ENCODE results near the gene TMEM184B. TPM values are rescaled to one million over a fixed set of nuclear protein-coding genes. Genes with fewer than 3 reads are reported as not detected.

The TMEM184B gene
- total and polyA plus RNA-seq, 2 of the 8 experiments (the other 6 are each of a cell fraction or from before 2014, with no cell fraction given), result 41.6 to 81.0 TPM

DNA sequence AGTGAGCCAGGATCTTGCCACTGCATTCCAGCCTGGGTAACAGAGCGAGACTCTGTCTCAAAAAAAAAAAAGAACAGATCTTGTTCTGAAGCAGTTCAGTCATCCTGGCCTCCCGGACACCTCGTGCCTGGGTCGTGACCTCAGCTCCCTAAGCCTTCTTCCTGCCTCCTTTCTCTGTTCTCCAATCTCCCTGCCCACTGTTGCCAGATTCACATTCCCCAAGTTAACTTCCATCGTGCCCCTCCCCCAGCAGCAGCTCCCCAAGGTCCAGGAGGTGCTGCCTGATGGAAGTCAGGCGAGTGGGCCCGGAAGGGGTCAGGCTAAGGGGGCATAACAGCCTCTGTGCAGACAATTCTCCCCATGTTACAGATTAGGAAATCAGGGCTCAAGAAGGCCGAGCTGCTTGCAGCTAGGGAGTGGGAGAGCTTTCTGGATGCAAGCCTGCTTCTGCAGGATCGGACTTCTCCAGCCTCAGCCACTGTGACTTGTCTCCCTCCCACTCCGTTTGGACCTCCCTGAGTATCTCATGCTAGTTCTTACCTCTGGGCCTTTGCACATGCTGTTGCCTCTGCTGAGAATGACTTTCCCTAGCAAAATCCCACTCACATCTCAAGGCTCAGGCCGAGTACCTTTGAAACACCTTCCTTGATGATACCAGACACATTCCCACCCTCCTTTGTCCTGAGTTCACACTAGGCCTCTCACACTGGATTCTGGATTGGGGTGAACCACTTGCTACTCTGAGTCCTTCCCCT lies 14.3 kb upstream of the TMEM184B start:
- H2BK120ac ChIP-seq (replicated peaks; ENCODE audit: low read depth, low read length), result no peak overlapping the region
- H3K4me2 ChIP-seq (ENCODE audit: insufficient read depth in 1 of 2, low read depth in 2 of 2, low read length in 2 of 2), result no peak overlapping the region
- ChIA-PET POLR2A (ENCODE audit: partially characterized antibody) (interaction anchor here (0.6 to 10.6 kb wide), 11 partner anchors 9 to 72 kb away, joined by 3 to 81 read pairs (median 6); partner anchors contain the start of gene TMEM184B), CTCF (ENCODE audit: partially characterized antibody) (interaction anchor here (0.5 to 4.0 kb wide), 6 partner anchors 11 to 243 kb away, joined by 3 to 17 read pairs (median 4); no protein-coding TSS in a partner anchor)
- no peak overlapping the region for H3K27ac ChIP-seq (ENCODE audit: low read depth, low read length)
- H3K4ac ChIP-seq (replicated peaks; ENCODE audit: insufficient read length, low read depth, low read length), result no peak overlapping the region
- H4K20me1 ChIP-seq (replicated peaks in 1 of 2; ENCODE audit: control insufficient read depth in 1 of 2, insufficient read depth in 2 of 2, low read length in 2 of 2), result peaks cover 3 to 9% of the 10 kb centered on the region in 2 experiments
- FAIRE-seq (no peak), DNase-seq (ENCODE audit: low read depth in 1 of 2, low spot score in 2 of 2) (no peak)
- H3K9ac ChIP-seq (replicated peaks in 1 of 4; ENCODE audit: extremely low read depth in 1 of 4, low read depth in 3 of 4, low read length in 3 of 4), result peak overlapping the region in 1 of 4 experiments; percentile 12; a peak in 2 of 7 replicates
- no peak overlapping the region for H4K8ac ChIP-seq (ENCODE audit: extremely low read depth, insufficient read depth, low read length)
- no peak overlapping the region for H2BK20ac ChIP-seq (ENCODE audit: low read length)
- H3K9me3 ChIP-seq (ENCODE audit: insufficient read depth in 2 of 2, low read depth in 1 of 2, low read length in 1 of 2), result no peaks in the 10 kb centered on the region
- H3K14ac ChIP-seq (ENCODE audit: insufficient read length), result no peak overlapping the region
- H3K56ac ChIP-seq (replicated peaks; ENCODE audit: insufficient read length, low read depth, low read length), result no peak overlapping the region
- H3K23ac ChIP-seq (ENCODE audit: insufficient read length), result no peak overlapping the region
- no peaks in the 10 kb centered on the region for H3K79me2 ChIP-seq (ENCODE audit: control insufficient read depth in 1 of 2, insufficient read depth in 2 of 2, low read length in 2 of 2)
- no peak overlapping the region for H2BK12ac ChIP-seq (ENCODE audit: low read depth, low read length)
- H3K36me3 ChIP-seq (ENCODE audit: control insufficient read depth in 2 of 4, insufficient read depth in 4 of 4, low read length in 3 of 4), result peaks cover 3 to 17% (median 5%) of the 10 kb centered on the region in 4 experiments; a peak in 6 of 8 replicates
- H2BK15ac ChIP-seq (ENCODE audit: low read length), result no peak overlapping the region
- H2AK5ac ChIP-seq (ENCODE audit: low read depth, low read length), result no peak overlapping the region
- no peak overlapping the region for H2AFZ ChIP-seq (ENCODE audit: low read length)
- no peaks in the 10 kb centered on the region for H3K27me3 ChIP-seq (replicated peaks in 1 of 4; ENCODE audit: control insufficient read depth in 3 of 4, extremely low read depth in 1 of 4, insufficient read depth in 3 of 4, low read length in 3 of 4)
- H3K79me1 ChIP-seq (ENCODE audit: low read depth, low read length), result no peaks in the 10 kb centered on the region
- H3K23me2 ChIP-seq (ENCODE audit: low read depth, low read length), result 0 out of 2 replicates have a peak, but pooled peaks cover 2% of the 10 kb centered on the region
- H2BK5ac ChIP-seq (ENCODE audit: low read depth, low read length), result 0 out of 2 replicates have a peak overlapping the region, but pooled peaks have one; percentile 11
- H4K91ac ChIP-seq (replicated peaks; ENCODE audit: insufficient read length, low read length), result no peak overlapping the region
- WGBS, 2 experiments (ENCODE audit: extremely low coverage in 1 of 2, insufficient coverage in 1 of 2, insufficient read length in 1 of 2, insufficient replicate concordance in 2 of 2, low coverage in 1 of 2, low lambda C conversion rate in 2 of 2, missing lambda C conversion rate in 1 of 2), result 92% methylated on average over 11 of the region's 11 CpGs; no CpG with 5 or more reads in 1 of the 2 experiments
- H3K4me3 ChIP-seq (ENCODE audit: extremely low read depth in 1 of 4, insufficient read depth in 2 of 4, low read depth in 3 of 4, low read length in 4 of 4), result no peak overlapping the region
- H4K5ac ChIP-seq (ENCODE audit: insufficient read length, low read depth, low read length), result no peak overlapping the region
- no peak overlapping the region for H3K18ac ChIP-seq (ENCODE audit: extremely low read depth, low read length)
- peaks cover 0 to 3% (median 1%) of the 10 kb centered on the region in 4 experiments; a peak in 4 of 7 replicates for H3K4me1 ChIP-seq (replicated peaks in 1 of 4; ENCODE audit: control insufficient read depth in 3 of 4, insufficient read depth in 4 of 4, low read length in 3 of 4)
- TF ChIP-seq RXRA (IDR thresholded peaks at IDR 0.05; ENCODE audit: insufficient read depth, low read depth, low read length), result no peak
- TF ChIP-seq PHF8 (conservative IDR thresholded peaks at IDR 0.05; ENCODE audit: low read depth, low read length), result no peak
- no peak for TF ChIP-seq SP1 (IDR thresholded peaks at IDR 0.05; ENCODE audit: low read depth, low read length)
- TF ChIP-seq EP300 (IDR thresholded peaks at IDR 0.05; ENCODE audit: borderline replicate concordance in 1 of 2, low read depth in 2 of 2, low read length in 2 of 2), result no peak
- peak; percentile 55; the same call in 1 of the 2 replicates for TF ChIP-seq KDM1A (IDR thresholded peaks at IDR 0.05; ENCODE audit: borderline replicate concordance, low read length)
- TF ChIP-seq JUND (IDR thresholded peaks at IDR 0.05; ENCODE audit: low read length), result no peak
- TF ChIP-seq CREB1 (IDR thresholded peaks at IDR 0.05), result no peak
- TF ChIP-seq POLR2A (IDR thresholded peaks at IDR 0.05; ENCODE audit: control extremely low read depth in 1 of 2, low read depth in 2 of 2, low read length in 2 of 2), result peak; percentile 31 to 55; a peak in 2 of 3 replicates
- no peak for TF ChIP-seq SRF (IDR thresholded peaks at IDR 0.05; ENCODE audit: low read depth, low read length)
- TF ChIP-seq BRCA1 (IDR thresholded peaks at IDR 0.05; ENCODE audit: low read depth, low read length), result no peak
- TF ChIP-seq BACH1 (IDR thresholded peaks at IDR 0.05; ENCODE audit: low read length), result no peak
- TF ChIP-seq YY1 (IDR thresholded peaks at IDR 0.05; ENCODE audit: low read depth, low read length), result no peak
- no peak for TF ChIP-seq TBP (IDR thresholded peaks at IDR 0.05; ENCODE audit: low read depth, low read length)
